Activated CD8-positive, alpha-beta memory T cell treated with anti-CD3 and anti-CD28 coated beads for 1 hour (primary cell): ENCODE results near the gene ARMC9.
"Not testable (repeated sequence)": the region's sequence is repeated elsewhere in the genome, so short reads cannot be mapped to it uniquely, and the experiment has no call there.

ENCODE experiments used
- DNase-seq, 2 donors: peaks; one replicate each; pipeline ENCODE4 v3.0.0-alpha.2; 2020; ENCODE audit warnings: low read depth in 1 of 2; ENCODE audit errors: extremely low read depth in 1 of 2

The ARMC9 gene

GRCh38 chr2:231336236-231336635, 137.8 kb downstream of the ARMC9 start:
- no peak for DNase-seq

GRCh38 chr2:231336700-231337099, 138.3 kb downstream of the ARMC9 start:
- DNase-seq: no peak

DNA sequence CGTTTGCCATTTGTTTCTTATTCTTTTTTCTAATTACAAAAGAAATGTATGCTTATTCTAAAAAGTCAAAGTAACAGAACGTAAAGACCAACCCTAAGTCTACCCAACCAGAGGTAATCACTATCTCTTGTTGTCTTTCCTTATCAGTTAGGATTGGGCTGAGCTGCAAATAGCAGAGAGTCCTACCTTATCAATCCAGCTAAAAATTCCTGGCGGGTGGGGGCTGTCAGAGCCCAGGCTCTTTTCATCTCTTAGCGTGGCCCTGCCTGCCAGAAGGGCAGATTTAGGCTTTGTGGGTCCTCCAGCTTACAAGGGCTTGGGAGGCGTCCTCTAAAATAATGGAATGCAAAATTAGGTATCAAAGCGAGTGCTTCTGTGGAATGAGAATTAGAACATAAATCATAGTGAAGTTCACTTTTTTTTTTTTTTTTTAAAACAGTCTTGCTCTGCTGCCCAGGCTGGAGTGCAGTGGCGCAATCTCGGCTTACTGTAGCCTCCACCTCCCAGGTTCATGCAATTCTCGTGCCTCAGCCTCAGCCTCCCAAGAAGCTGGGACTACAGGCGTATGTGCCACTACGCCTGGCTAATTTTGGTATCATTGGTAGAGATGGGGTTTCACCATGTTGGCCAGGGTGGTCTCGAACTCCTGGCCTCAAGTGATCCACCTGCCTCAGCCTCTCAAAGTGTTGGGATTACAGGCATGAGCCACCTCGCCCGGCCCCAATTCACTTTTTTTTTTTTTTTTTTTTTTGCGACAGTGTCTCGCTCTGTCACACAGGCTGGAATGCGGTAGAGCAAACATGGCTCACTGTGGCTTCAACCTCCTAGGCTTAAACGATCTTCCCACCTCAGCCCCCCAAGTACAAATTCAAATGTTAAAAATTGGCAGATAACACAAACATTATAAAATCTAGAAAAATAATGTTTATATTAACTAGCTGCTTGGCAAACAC, 139.7 kb downstream of the ARMC9 start:
- DNase-seq: no peak

DNA sequence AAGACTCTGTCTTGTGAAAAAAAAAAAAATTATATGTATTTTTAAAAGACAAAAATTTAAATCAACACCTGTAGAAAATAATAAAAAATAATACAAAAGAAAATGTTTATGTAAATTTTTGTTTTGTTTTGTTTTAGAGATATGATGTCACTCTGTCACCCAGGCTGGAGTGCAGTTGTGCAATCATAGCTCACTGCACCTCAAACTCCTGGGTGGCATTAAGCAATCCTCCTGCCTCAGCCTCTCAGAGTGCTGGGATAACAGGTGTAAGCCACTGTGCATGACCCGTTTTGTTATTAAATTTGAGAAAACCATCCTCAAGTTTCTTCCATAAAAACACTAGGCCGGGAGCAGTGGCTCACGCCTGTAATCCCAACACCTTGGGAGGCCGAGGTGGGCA, 140.9 kb downstream of the ARMC9 start:
- no peak for DNase-seq

DNA sequence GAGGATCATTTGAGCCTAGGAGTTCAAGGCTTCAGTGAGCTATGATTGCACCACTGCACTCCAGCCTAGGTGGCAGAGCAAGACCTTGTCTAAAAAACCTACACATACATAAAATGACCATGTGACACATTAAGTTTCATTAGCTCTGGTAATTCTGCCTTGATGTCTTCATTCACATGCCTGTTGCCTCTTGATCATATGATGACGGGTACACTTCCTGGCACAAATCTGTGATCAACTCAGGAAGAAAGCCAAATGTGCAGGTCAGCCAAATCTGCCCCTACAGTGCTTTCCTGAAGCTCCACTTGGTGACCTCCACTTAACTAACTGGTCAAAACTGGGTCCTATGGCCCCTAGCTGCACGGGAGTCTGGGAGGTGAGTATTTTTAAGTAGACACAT, 142.7 kb downstream of the ARMC9 start:
- DNase-seq: no peak

GRCh38 chr2:231342061-231342711, 143.8 kb downstream of the ARMC9 start:
- no peak for DNase-seq

GRCh38 chr2:231343006-231343710, 144.7 kb downstream of the ARMC9 start:
- DNase-seq: no peak

DNA sequence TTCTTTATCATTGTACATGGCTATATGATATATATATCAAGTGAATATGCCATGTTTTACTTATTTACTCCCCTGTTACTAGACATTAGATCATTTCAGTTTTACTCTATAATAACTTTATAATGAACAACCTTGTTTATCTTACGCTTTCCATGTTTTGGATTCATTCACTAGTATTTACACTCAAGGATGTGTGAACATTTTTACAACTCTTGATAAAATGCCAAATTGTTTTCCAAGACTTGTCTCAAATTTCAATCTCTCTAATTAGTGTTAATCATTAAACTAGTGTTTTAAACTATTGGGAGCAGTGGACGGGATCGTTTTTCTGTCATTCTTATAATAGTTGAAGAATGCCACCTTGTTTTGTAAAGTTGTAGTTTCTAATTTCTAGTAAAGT, 145.6 kb downstream of the ARMC9 start:
- DNase-seq: no peak

DNA sequence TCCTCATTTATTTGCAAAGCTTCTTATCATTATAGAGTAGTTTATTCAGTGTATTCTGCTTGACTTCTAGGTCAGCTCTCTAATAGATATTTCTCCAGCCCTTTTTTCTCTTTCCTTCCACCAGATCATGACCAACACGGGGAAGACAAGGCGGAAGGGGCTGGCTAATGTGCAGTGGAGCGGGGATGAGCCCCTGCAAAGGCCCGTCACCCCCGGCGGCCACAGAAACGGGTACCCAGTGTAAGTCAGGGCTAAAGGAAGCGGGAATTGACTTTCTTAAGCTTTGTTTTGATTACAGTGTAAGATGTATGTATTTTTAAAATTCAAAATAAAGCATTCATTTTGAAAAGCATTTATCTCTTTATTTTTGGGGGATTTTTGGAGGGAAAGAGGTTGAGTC, 146.4 kb downstream of the ARMC9 start:
- no peak for DNase-seq

- DNase-seq: no peak
Measured at GRCh38 chr2:231347081-231347480, 148.7 kb downstream of the ARMC9 start.

DNA sequence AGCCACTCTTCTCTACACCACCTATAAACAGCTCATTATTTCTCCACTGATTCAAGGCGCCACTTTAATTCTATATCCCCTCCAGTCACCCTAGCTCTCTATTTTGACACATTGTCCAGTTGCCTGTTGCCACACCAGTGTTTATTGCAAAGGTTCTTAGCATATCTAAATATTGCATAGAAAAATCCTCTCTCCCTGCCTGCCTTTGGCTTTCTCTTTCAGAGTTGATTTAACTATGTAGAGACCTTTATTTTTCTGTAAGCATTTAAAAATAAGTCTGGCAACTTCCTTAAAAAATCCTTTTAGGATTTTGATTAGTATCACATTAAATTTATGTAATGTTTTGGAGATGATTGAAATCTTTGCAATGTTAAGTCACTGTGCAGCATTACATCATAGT, 149.2 kb downstream of the ARMC9 start:
- DNase-seq: no peak

- DNase-seq: no peak
Measured at GRCh38 chr2:231348173-231348572, 149.7 kb downstream of the ARMC9 start.

DNA sequence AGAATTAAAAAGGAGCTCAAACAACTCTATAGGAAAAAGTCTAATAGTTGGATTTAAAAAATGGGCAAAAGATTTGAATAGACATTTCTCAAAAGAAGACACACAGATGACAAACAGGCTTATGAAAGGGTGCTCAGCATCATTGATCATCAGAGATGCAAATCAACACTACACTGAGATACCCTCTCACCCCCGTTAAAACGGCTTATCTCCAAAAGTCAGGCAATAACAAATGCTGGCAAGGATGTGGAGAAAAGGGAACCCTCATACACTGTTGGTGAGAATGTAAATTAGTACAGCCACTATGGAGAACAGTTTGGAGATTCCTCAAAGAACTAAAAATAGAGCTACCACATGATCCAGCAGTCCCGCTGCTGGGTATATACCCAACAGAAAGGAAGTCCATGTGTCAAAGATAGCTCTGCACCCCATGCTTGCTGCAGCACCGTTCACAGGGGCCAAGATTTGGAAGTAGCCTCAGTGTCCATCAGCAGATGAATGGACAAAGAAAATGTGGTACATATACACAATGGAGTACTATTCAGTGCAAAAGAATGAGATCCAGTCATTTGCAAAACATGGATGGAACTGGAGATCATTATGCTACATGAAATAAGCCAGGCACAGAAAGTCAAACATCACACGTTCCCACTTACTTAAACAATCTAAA, 150.4 kb downstream of the ARMC9 start:
- no peak for DNase-seq

DNA sequence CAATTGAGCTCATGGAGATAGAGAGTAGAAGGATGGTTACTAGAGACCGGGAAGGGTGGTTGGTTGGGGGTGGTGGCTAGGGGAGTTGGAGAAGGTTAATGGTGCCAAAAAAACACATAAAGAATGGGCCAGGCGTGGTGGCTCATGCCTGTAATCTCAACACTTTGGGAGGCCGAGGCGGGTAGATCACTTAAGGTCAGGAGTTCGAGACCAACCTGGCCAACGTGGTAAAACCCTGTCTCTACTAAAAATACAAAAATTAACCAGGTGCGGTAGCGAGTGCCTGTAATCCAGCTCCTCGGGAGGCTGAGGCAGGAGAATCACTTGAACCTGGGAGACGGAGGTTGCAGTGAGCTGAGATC, 150.9 kb downstream of the ARMC9 start:
- not testable (repeated sequence) for DNase-seq

DNA sequence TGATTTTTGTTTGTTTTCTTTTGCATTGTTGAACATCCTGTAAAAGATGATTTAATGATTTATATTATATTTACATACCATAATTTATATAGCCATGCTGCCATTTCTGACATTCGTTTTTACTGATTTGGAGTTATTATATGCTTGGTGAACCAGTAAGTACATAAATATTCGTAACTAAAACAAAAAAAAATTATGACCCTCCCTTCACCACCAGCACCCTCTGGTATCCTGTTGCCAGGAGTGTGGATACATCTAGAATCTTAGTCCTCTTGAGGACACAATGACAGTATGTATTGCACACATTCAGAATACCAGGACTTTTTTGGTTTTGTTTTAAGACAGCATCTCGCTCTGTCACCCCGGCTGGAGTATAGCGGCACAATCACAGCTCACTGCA, 153.2 kb downstream of the ARMC9 start:
- DNase-seq: no peak

DNA sequence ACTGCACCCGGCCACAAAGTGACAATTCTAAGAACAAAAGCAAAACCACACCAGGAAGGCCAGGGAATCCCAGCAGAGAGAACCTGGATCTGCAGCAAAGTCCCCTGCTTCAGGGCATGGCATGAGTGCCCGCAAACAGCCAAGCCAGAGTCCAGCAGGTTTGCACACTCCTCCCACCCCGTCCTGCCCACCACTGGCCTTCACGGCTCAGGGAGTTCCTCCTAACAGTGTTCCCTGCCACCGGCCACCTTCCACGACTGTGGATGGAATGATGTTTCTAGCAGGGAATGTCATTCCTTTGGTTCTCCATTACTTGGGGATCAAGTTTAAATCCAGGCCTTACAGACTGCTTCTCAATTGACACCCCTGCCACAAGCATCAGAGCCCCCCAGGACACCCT, 155.0 kb downstream of the ARMC9 start:
- no peak for DNase-seq

- no peak for DNase-seq
Measured at GRCh38 chr2:231355508-231356465, 157.4 kb downstream of the ARMC9 start.

- DNase-seq: no peak
Measured at GRCh38 chr2:231356466-231356844, 158.0 kb downstream of the ARMC9 start.

GRCh38 chr2:231357048-231357447, 158.6 kb downstream of the ARMC9 start:
- no peak for DNase-seq

DNA sequence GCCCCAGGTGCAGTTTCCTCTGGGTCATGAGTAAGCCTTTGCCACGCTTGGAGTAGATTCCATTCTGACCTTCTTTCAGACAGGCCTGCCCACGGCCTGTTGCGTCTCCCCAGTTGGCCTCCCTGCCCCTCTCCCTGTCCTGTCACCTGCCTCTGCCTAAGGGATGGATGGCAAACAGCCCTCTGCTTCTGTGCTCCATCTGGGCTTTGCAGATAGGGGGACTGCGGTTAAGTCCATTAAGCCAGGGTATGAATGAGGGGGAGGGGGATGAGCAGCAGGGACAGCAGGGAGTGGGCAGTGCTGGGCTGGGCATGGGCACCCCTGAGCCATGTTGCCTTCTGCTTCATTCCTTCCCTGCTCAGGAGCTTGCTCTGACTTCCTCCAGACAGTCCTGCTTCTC, 159.5 kb downstream of the ARMC9 start:
- DNase-seq: no peak
